GM19468 (cell line): ENCODE measurements around the gene CACTIN.
"Not testable (repeated sequence)": the region's sequence is repeated elsewhere in the genome, so short reads cannot be mapped to it uniquely, and the experiment has no call there.

ENCODE experiments used
- ATAC-seq: cut with Tn5 transposase; IDR thresholded peaks from one replicate; pipeline ENCODE4 v1.9.1; 2021; ENCODE audit warnings: mild to moderate bottlenecking, moderate library complexity, moderate number of reproducible peaks; ENCODE audit not compliant: unreplicated experiment; ENCODE audit errors: extremely low read depth

CACTIN gene

GRCh38 chr19:3648037-3648905 is 21.7 kb upstream of the CACTIN start:
- ATAC-seq, result no peak

GRCh38 chr19:3647102-3647501 is 20.5 kb upstream of the CACTIN start:
- ATAC-seq, result not testable (repeated sequence)

- ATAC-seq, result no peak
These were observed 19.9 kb upstream of the CACTIN start for GRCh38 chr19:3646336-3647092.

- no peak for ATAC-seq
These were observed 19.1 kb upstream of the CACTIN start for GRCh38 chr19:3645726-3646125.

- ATAC-seq, result no peak
These were observed 18.4 kb upstream of the CACTIN start for GRCh38 chr19:3645067-3645396.

- ATAC-seq, result no peak
These were observed 17.9 kb upstream of the CACTIN start for GRCh38 chr19:3644351-3645066.

- ATAC-seq, result no peak
These were observed 17.2 kb upstream of the CACTIN start for GRCh38 chr19:3643674-3644313.

- ATAC-seq, result no peak
These were observed 16.5 kb upstream of the CACTIN start for GRCh38 chr19:3642987-3643673.

- no peak for ATAC-seq
These were observed 15.7 kb upstream of the CACTIN start for GRCh38 chr19:3642296-3642695.

- ATAC-seq, result no peak
These were observed 15.1 kb upstream of the CACTIN start for GRCh38 chr19:3641515-3642269.

- ATAC-seq, result no peak
These were observed 12.9 kb upstream of the CACTIN start for GRCh38 chr19:3639479-3639878.

- no peak for ATAC-seq
These were observed 11.9 kb upstream of the CACTIN start for GRCh38 chr19:3638208-3639193.

- no peak for ATAC-seq
These were observed 11.0 kb upstream of the CACTIN start for GRCh38 chr19:3637621-3638020.

- ATAC-seq, result no peak
These were observed 10.4 kb upstream of the CACTIN start for GRCh38 chr19:3636962-3637361.

- ATAC-seq, result no peak
These were observed 9.9 kb upstream of the CACTIN start for GRCh38 chr19:3636506-3636905.

- ATAC-seq, result no peak
These were observed 8.0 kb upstream of the CACTIN start for GRCh38 chr19:3634496-3635045.

- ATAC-seq, result no peak
These were observed 7.0 kb upstream of the CACTIN start for GRCh38 chr19:3633559-3633988.
